OCI-LY7 (cell line): ENCODE results near the gene FRRS1. TPM values are rescaled to one million over a fixed set of nuclear protein-coding genes. Genes with fewer than 3 reads are reported as not detected.

ENCODE experiments used
- BruUV-seq: library from RNA; stranded (reverse); fragments of 400-500 nt; replicated peaks from 2 replicates; lab custom pipeline; 2021; lab: Mats Ljungman, UMichigan
- CTCF ChIA-PET: fragments of 300-600 bp; sonication (Branson Sonifier 250); formaldehyde crosslinking; loops from one replicate; lab custom pipeline; 2022; ENCODE audit warnings: antibody characterized with exemption; ENCODE audit not compliant: unreplicated experiment; lab: Charles Lee
- POLR2A ChIA-PET: fragments of 300-600 bp; sonication (Branson Sonifier 250); formaldehyde crosslinking; loops from one replicate; lab custom pipeline; 2022; ENCODE audit warnings: antibody characterized with exemption; lab: Charles Lee
- DNase-seq: peaks from one replicate; pipeline ENCODE4 v3.0.0-alpha.2; 2015; ENCODE audit warnings: low spot score
- H2AFZ ChIP-seq: fragments of 200-600 bp; sonication (generic), shearing (Covaris generic); 2 replicates; pipeline ENCODE4 v1.6.1; 2014; ENCODE audit warnings: mild to moderate bottlenecking, antibody characterized with exemption, low read length, moderate library complexity
- H3K27ac ChIP-seq: fragments of 200-600 bp; sonication (generic); 2 replicates; pipeline ENCODE4 v1.5.1; 2014; ENCODE audit warnings: mixed run types, low read depth, mild to moderate bottlenecking, moderate library complexity, low read length, inconsistent platforms; ENCODE audit not compliant: poor library complexity, severe bottlenecking
- H3K36me3 ChIP-seq: fragments of 200-600 bp; sonication (generic); 2 replicates; pipeline ENCODE4 v1.6.1; 2014; ENCODE audit warnings: mild to moderate bottlenecking, antibody characterized with exemption, low read length, moderate library complexity, mixed read lengths; ENCODE audit not compliant: insufficient read depth
- H3K4me1 ChIP-seq: fragments of 200-600 bp; sonication (generic); 2 replicates; pipeline ENCODE4 v1.5.1; 2014; ENCODE audit warnings: mild to moderate bottlenecking, low read length; ENCODE audit not compliant: insufficient read depth, poor library complexity, severe bottlenecking
- H3K4me2 ChIP-seq: fragments of 200-600 bp; sonication (generic); 2 replicates; pipeline ENCODE4 v1.6.1; 2014; ENCODE audit warnings: mild to moderate bottlenecking, low read length
- H3K4me3 ChIP-seq: fragments of 200-600 bp; sonication (generic); 2 replicates; pipeline ENCODE4 v1.5.1; 2014; ENCODE audit warnings: mild to moderate bottlenecking, low read depth, low read length; ENCODE audit not compliant: poor library complexity, severe bottlenecking
- H3K79me2 ChIP-seq: fragments of 200-600 bp; sonication (generic); 2 replicates; pipeline ENCODE4 v1.6.1; 2016; ENCODE audit warnings: low read depth, mild to moderate bottlenecking, low read length, moderate library complexity, mixed read lengths; ENCODE audit not compliant: insufficient read depth
- H3K9me2 ChIP-seq: fragments of 200-600 bp; sonication (generic); 2 replicates; pipeline ENCODE4 v1.6.1; 2016; ENCODE audit warnings: mild to moderate bottlenecking, low read length, mixed read lengths; ENCODE audit not compliant: insufficient read depth
- H3K9me3 ChIP-seq: fragments of 200-600 bp; sonication (generic); 2 replicates; pipeline ENCODE4 v1.6.1; 2014; ENCODE audit warnings: mild to moderate bottlenecking, mixed run types, low read length, mixed read lengths
- H4K20me1 ChIP-seq: fragments of 200-600 bp; sonication (generic); 2 replicates; pipeline ENCODE4 v1.6.1; 2014; ENCODE audit warnings: mild to moderate bottlenecking, antibody characterized with exemption, low read length, moderate library complexity, mixed read lengths; ENCODE audit not compliant: insufficient read depth
- CTCF ChIP-seq: fragments of 200-600 bp; sonication (generic); conservative IDR thresholded peaks from 2 replicates; pipeline ENCODE4 v1.5.1; 2014; ENCODE audit warnings: mild to moderate bottlenecking, antibody characterized with exemption, low read length, moderate library complexity, mixed read lengths
- EZH2phosphoT487 ChIP-seq: fragments of 200-600 bp; sonication (generic); IDR thresholded peaks from 2 replicates; pipeline ENCODE4 v1.6.1; 2018; ENCODE audit warnings: low read depth, borderline replicate concordance, mild to moderate bottlenecking, mixed run types, antibody characterized with exemption, low read length, moderate library complexity, mixed read lengths
- intact Hi-C: fragments of 100-400 bp; cut with micrococcal nuclease; formaldehyde crosslinking; loops from one replicate; pipeline ENCODE4 v1.10.0; 2022; ENCODE audit not compliant: unreplicated experiment
- total RNA-seq, 2 experiments: library from RNA; depleted of rRNA in 1 of 2; stranded (reverse); fragments of >200 nt in 1 of 2; shearing (Covaris generic) in 1 of 2; gene quantifications; 2 replicates each; pipeline ENCODE4 v1.2.3, GENCODE V29; 2014 to 2022

Gene FRRS1
- total RNA-seq, 2 experiments from 2014 or later: 4.5 to 6.5 TPM

GRCh38 chr1:99726818-99727217 is 39.6 kb downstream of the FRRS1 start:
- H4K20me1 ChIP-seq: no peaks in the 10 kb centered on the region
- no peak overlapping the region for H3K4me3 ChIP-seq
- no peaks in the 10 kb centered on the region for H3K36me3 ChIP-seq
- no peaks in the 10 kb centered on the region for H3K9me2 ChIP-seq
- ChIA-PET CTCF (no interaction called here), POLR2A (no interaction called here)
- no peak overlapping the region for H3K4me2 ChIP-seq
- no TSS peak for BruUV-seq
- no peak for TF ChIP-seq EZH2phosphoT487
- no peak for TF ChIP-seq CTCF
- H3K79me2 ChIP-seq: no peaks in the 10 kb centered on the region
- no peaks in the 10 kb centered on the region for H3K4me1 ChIP-seq
- no peak overlapping the region for H2AFZ ChIP-seq
- intact Hi-C loops: no loop called here
- H3K9me3 ChIP-seq: no peaks in the 10 kb centered on the region
- H3K27ac ChIP-seq: no peak overlapping the region
- DNase-seq: no peak

DNA sequence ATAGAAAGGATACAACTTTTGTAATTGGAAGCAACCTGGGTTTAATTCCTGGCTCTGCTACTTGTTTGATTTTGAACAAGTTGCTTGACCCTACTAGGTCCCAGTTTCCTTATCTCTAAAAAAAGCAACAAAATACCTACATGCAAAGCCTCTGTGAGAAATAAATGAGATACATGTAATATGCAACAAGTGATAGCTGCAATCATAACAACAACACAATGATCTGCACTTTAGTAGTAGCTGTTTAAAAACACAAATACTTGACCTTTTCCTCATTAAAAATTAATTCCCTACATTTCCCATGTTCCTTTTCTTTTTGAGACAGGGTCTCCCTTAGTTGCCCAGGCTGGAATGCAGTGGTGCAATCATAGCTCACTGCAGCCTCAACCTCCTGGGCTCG is 40.0 kb downstream of the FRRS1 start:
- Histone ChIP-seq H3K9me3 (no peaks in the 10 kb centered on the region), H3K4me2 (no peak overlapping the region), H4K20me1 (no peaks in the 10 kb centered on the region), H2AFZ (no peak overlapping the region), H3K27ac (no peak overlapping the region), H3K79me2 (no peaks in the 10 kb centered on the region), H3K4me3 (no peak overlapping the region), H3K9me2 (no peaks in the 10 kb centered on the region), H3K4me1 (no peaks in the 10 kb centered on the region), H3K36me3 (no peaks in the 10 kb centered on the region)
- intact Hi-C loops: no loop called here
- BruUV-seq: no TSS peak
- CTCF ChIA-PET: no interaction called here
- no peak for DNase-seq
- POLR2A ChIA-PET: no interaction called here
- no peak for TF ChIP-seq EZH2phosphoT487
- no peak for TF ChIP-seq CTCF

- H3K36me3 ChIP-seq: no peaks in the 10 kb centered on the region
- POLR2A ChIA-PET: no interaction called here
- H3K4me3 ChIP-seq: no peak overlapping the region
- CTCF ChIA-PET: no interaction called here
- H3K9me2 ChIP-seq: no peaks in the 10 kb centered on the region
- no peak for DNase-seq
- H3K4me1 ChIP-seq: no peaks in the 10 kb centered on the region
- BruUV-seq: no TSS peak
- intact Hi-C loops: no loop called here
- H3K4me2 ChIP-seq: no peak overlapping the region
- no peak overlapping the region for H3K27ac ChIP-seq
- no peaks in the 10 kb centered on the region for H3K9me3 ChIP-seq
- H3K79me2 ChIP-seq: no peaks in the 10 kb centered on the region
- TF ChIP-seq EZH2phosphoT487 (no peak), CTCF (no peak)
- no peak overlapping the region for H2AFZ ChIP-seq
- no peaks in the 10 kb centered on the region for H4K20me1 ChIP-seq
These were observed 40.4 kb downstream of the FRRS1 start for GRCh38 chr1:99725996-99726395.
